Measurements from ENCODE around the gene KLHDC7B. TPM values are rescaled to one million over a fixed set of nuclear protein-coding genes. Genes with fewer than 3 reads are reported as not detected.

KLHDC7B gene
- total and polyA plus RNA-seq, 2 of the 13 experiments (the other 11 are each of a cell fraction or from before 2014, with no cell fraction given), result 0.11 TPM; not detected in 1

GRCh38 chr22:50599816-50600455 lies 54.2 kb downstream of the KLHDC7B start:
- peak; percentile 9 for DNase-seq (ENCODE audit: low spot score)
- ChIA-PET CTCF (ENCODE audit: low intra/inter-chr PET ratio, low total read pairs) (no interaction called here), POLR2A (no interaction called here)
- Histone ChIP-seq H3K4me1 (ENCODE audit: insufficient read depth, low read length) (peaks cover 15% of the 10 kb centered on the region), H3K79me2 (ENCODE audit: insufficient read depth, low read length) (no peaks in the 10 kb centered on the region), H3K36me3 (replicated peaks in 1 of 2; ENCODE audit: control insufficient read depth in 1 of 2, insufficient read depth in 2 of 2, low read length in 2 of 2) (no peaks in the 10 kb centered on the region), H3K4me2 (ENCODE audit: low read depth, low read length) (peak overlapping the region; percentile 75), H3K9me3 (ENCODE audit: low read length) (no peaks in the 10 kb centered on the region), H3K27me3 (ENCODE audit: control insufficient read depth in 1 of 2, insufficient read depth in 2 of 2, low read length in 2 of 2) (peaks cover 0 to 2% of the 10 kb centered on the region in 2 experiments; a peak in 2 of 5 replicates), H3K9ac (ENCODE audit: insufficient read depth, low read depth, low read length) (no peak overlapping the region), H2AFZ (ENCODE audit: low read length) (no peak overlapping the region), H3K4me3 (replicated peaks in 1 of 3; ENCODE audit: insufficient read depth in 1 of 3, low read depth in 2 of 3, low read length in 3 of 3) (peak overlapping the region in 2 of 3 experiments; percentile 27 to 70; a peak in 3 of 6 replicates), H4K20me1 (ENCODE audit: insufficient read depth, low read length) (no peaks in the 10 kb centered on the region; the same call in 1 of the 2 replicates), H3K27ac (ENCODE audit: extremely low read length, insufficient read depth, low read length) (no peak overlapping the region)
- no TSS peak for BruUV-seq (replicated peaks)
- in situ Hi-C loops (cut with HindIII; ENCODE audit: extremely low pct_ligation_motif_present, low pct_unique_long_range_greater_than_20kb) (no loop called here), intact Hi-C loops (cut with micrococcal nuclease; ENCODE audit: unreplicated experiment) (no loop called here)
- WGBS (ENCODE audit: low lambda C conversion rate), result 40% methylated on average over 21 of the region's 52 CpGs
- ATAC-seq, result peak; percentile 77
- no peak for FAIRE-seq
- TF ChIP-seq RFXAP (CRISPR knock-in tag; IDR thresholded peaks at IDR 0.05; ENCODE audit: borderline replicate concordance) (peak; percentile 95), ZBTB1 (CRISPR knock-in tag; IDR thresholded peaks at IDR 0.05; ENCODE audit: borderline replicate concordance) (peak; percentile 98), ZBTB20 (CRISPR knock-in tag; IDR thresholded peaks at IDR 0.05; ENCODE audit: borderline replicate concordance, low read depth) (peak; percentile 99), ZNF460 (CRISPR knock-in tag; IDR thresholded peaks at IDR 0.05; ENCODE audit: borderline replicate concordance) (no peak), HNF1B (CRISPR knock-in tag; IDR thresholded peaks at IDR 0.05) (peak; percentile 21; the same call in 1 of the 2 replicates), SALL2 (CRISPR knock-in tag; IDR thresholded peaks at IDR 0.05) (peak; percentile 99), TBP (CRISPR knock-in tag; IDR thresholded peaks at IDR 0.05) (no peak), HOXA9 (CRISPR knock-in tag; IDR thresholded peaks at IDR 0.05; ENCODE audit: borderline replicate concordance) (peak; percentile 99), HOXD1 (CRISPR knock-in tag; IDR thresholded peaks at IDR 0.05) (peak; percentile 99), ZNF280B (CRISPR knock-in tag; IDR thresholded peaks at IDR 0.05; ENCODE audit: borderline replicate concordance) (peak; percentile 90; the same call in 1 of the 2 replicates), MAX (IDR thresholded peaks at IDR 0.05) (peak; percentile 89), NR2F2 (IDR thresholded peaks at IDR 0.05; ENCODE audit: borderline replicate concordance, low read depth) (no peak), HNF1A (IDR thresholded peaks at IDR 0.05; ENCODE audit: low read depth) (no peak), HNF1A (CRISPR knock-in tag; IDR thresholded peaks at IDR 0.05; ENCODE audit: borderline replicate concordance) (peak; percentile 72), ZNF781 (CRISPR knock-in tag; IDR thresholded peaks at IDR 0.05; ENCODE audit: borderline replicate concordance, not compliant biosample characterization) (peak; percentile 97), KDM4B (CRISPR knock-in tag; IDR thresholded peaks at IDR 0.05) (peak; percentile 99), SPEN (CRISPR knock-in tag; IDR thresholded peaks at IDR 0.05; ENCODE audit: low read depth) (peak; percentile 90)
